SKM-1 treated with dmso at 0.1 percent for 144 hours (cell line): ENCODE measurements around the gene MMEL1.
"Not testable (repeated sequence)": the region's sequence is repeated elsewhere in the genome, so short reads cannot be mapped to it uniquely, and the experiment has no call there.

Source experiments
- DNase-seq: peaks from one replicate; lab custom pipeline; 2025; ENCODE audit not compliant: unreplicated experiment; lab: John Stamatoyannopoulos, UW

The MMEL1 gene

DNA sequence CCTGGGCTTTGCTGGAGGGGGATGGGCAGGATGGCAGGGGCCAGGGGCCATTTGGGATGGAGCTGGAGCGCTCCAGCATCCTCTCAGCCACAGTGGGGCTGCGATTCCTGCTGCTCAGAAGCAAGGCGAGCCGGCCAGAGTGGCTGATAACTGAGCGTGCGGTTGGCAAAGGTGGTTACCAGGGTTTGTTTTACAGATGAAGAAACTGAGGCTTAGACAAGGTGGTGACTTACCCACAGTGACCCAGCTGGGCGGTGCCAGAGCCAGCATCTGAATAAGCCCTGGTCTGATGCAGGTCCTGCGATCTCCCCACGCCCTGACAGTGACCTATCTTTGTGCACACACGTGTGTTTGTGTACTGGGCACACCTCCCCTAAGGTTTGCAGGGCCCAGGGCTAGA, 52.1 kb downstream of the MMEL1 start:
- no peak for DNase-seq

DNA sequence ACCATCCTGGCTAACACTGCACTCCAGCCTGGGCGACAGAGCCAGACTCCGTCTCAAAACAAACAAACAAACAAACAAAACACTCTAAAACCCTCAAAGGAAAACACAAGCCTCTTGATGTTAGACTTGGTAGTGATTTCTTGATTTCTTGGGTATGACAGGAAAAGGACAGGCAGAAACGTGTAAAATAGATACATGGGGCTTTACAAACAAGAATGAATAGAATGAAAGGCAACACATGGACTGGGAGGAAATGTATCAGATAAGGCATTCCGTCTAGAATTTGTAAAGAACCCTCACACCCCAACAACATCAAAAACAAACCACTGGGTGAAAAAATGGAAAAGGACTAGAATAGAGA, 54.1 kb downstream of the MMEL1 start:
- DNase-seq, result no peak

DNA sequence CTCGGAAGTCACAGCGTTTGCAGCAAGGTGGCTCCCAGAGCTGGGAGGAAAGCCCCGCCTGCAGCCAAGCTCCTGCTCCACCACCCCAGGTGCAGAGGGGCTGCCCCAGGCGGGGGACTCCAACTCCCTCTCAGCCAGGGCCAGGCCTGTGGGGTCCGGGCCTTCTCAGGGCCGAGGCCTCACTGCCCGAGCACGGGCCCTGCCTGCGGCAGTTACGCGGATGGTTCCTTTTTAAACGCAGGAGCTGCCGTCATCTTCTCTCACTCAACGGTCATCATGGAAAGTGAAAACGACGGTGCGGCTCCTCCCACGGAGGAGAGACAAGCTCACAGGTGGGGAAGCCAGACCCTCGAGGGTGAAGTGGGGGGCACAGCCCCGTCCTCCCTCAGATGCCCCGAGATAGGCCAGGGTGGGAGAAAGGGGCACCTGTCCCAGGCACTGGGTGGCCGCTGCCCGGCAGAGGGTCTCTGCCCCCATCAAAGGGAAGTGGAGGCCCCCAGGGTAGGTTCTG, 55.2 kb downstream of the MMEL1 start:
- not testable (repeated sequence) for DNase-seq

DNA sequence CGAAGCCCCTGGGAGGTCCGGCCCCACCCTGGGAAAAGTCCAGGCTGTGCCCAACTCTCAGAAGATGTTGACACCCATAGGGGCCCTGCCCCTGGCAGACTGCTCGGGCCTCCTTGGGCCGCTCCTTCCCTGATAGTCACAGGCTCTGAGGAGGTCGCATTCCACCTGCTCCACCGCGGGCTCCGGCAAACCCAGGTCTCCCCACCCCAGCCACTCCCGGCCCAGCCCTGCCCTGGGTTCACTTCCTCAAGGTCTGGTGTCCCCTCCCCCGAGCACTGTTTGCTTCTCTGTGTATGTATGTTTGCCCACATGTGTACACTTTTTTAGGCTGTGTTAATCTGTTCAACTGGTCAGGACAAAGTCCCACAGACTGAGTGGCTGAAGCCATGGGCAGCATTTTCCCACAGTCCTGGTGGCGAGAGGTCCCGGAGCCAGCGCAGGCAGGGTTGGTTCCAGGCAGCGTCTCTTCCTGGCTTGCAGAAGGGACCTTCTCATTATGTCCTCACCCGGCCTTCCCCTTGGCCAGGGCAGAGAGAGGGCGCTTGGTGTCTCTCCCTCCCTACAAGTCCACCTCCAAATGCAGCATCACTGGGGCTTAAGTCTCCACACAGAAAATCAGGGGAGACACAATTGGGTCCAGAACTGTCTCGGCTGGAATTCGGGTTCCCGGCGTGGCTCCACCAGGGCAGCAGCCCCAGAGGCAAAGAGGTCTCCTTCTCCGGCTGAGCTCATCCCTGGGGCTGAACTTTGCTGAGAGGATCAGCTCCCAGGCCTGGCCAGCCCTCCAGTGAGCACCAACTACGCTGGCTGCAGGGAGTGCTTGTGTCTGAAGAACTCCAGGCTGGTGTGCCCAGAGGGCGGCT, 56.8 kb downstream of the MMEL1 start:
- no peak for DNase-seq

DNA sequence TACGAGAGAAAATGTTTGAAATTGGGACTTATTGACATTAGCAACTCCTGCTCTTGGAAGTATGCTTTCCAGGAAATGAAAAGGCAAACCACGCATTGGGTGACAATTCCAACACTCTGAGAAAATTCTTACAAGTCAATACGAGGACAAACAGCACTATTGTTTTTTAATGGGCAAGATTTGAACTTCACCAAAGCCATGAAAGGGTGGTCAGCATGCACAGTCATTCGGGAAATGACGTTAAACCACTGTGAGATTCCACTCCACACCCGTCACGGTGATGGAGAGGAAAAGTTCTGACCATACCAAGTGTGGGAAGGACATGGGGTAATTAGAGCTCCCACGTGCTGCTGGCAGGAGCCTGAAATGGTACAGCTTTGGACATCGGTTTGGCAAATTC, 58.5 kb downstream of the MMEL1 start:
- no peak for DNase-seq

DNA sequence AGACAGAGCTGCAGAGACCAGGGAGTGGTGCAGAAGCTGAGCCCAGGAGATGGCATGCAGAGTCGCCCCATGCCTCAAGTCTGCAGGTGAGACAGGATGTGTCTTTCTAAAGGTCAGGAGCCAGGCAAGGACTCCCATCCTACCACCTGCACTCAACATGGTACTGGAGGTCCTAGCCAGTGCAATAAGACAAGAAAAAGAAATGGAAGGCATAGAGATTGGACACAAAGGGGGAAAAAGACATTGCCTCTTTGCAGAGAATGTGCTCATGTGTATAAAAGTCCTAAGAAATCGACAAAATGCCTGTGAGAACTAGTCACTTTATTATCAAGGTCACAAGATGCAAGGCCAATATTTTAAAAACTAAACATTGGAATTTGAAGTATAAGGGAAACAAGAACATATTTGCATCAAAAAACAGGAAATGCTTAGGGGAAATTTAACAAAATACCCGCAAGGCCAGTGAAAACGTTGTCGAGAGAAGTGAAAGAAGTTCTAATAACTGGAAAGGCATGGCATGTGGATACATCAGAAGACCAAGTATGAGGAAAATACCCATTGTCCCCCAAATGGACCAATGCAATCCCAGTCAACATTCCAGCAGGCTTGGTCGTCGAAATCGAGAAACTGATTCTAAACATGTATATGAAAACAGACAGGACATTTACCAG, 59.4 kb downstream of the MMEL1 start:
- no peak for DNase-seq

DNA sequence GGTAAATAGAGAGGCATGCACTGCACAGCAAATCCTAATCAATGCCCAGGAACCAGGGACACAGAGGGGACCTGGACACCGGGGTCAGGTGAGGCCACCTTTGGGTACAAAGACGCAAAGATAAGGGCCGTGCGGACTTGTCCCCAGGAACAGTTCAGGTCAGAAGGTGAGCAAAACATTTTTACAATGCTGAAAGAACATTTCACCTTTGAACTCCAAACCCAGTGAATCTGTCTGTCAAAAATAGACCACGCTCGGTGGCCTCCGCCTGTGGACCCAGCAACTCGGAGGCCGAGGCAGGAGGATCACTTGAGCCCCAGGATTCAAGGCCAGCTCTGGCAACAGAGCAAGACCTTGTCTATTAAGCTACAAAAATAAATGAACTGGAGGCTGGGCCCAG, 61.5 kb downstream of the MMEL1 start:
- no peak for DNase-seq

DNA sequence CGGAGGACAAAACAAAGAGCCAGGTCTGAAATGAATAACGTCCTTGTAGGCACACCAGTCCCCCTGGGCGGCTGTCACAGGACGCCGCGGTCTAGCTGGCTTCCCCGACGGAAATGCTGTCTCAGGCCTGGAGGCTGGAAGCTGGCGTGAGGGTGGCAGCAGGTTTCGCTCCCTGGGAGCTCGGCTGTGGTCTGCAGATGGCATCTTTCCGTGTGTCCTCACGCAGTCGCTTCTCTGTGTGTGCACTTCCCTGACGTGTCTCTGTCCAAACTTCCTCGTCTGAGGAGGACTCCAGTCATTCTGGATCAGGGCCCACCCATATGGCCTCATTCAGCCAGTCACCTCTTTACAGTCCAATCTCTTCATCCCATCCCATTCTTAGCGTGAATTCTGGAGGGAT, 62.5 kb downstream of the MMEL1 start:
- no peak for DNase-seq

DNA sequence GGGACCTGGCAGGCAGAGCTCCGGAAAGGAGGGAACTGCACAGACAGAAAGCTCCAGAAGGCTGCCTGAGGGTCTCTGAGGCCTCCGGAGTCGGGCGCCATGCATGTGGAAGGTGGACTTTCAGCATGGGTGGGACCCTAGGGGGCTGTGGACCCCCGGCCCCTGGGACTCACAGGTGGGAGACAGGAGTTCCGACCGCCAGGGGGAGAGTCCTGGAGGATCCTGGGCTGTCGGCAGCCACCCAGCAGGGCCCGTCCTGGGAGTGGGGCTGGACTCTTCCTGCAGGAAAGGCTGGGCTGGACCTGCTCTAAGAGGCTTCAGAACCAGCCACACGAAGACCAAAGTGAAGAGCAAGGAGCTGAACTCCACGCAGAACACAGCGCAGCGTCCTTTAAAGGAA, 63.1 kb downstream of the MMEL1 start:
- DNase-seq, result not testable (repeated sequence)

DNA sequence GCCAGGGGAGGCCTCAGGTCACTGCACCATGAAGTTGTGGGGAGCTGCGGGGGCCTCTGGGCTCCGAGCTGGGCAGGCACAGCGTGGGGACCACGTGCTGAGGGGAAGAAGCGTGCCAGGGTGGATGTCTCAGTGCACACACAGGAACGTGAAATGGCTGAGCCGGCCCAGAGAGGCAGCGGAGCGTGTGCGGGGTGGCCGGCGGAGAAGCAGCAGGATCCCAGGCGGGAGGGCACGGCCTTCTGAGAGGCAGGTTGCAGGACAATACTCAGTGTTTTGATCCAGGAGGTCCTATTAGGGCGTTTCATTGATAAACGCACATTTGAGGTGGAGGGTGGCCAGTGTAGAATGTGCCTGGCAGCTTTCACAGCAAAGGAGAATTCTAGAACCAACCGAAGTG, 63.8 kb downstream of the MMEL1 start:
- DNase-seq, result no peak

DNA sequence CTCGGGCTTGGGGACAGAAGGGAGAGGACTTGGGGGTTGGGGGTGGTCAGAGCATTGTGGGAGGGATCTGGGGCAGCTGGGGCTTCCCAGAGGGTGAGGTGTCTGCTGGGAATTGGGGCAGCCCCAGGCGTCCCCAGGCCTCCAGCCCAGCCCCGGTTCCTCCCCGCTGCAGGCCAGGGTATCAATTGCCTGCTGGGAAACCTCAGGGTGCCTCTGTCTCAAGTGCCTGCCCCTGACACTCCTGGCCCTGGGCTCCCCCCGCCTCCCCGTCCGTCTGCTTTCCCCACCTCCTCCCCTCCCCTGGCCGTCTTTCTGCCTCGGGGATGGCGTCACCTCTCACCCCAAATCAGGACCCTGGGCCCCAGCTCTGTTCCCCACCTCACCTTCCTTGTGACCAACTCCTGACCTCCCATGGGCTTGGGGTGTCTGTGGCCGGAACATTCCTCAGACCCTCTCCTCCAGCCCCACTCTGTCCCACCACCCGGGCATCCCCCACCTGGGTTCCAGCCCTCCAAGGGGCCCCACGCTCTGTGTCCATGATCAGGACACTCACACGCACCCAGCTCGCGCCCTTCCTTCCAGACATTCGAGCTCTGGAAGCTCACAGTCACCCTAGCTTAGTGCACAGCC, 64.5 kb downstream of the MMEL1 start:
- DNase-seq, result not testable (repeated sequence)

DNA sequence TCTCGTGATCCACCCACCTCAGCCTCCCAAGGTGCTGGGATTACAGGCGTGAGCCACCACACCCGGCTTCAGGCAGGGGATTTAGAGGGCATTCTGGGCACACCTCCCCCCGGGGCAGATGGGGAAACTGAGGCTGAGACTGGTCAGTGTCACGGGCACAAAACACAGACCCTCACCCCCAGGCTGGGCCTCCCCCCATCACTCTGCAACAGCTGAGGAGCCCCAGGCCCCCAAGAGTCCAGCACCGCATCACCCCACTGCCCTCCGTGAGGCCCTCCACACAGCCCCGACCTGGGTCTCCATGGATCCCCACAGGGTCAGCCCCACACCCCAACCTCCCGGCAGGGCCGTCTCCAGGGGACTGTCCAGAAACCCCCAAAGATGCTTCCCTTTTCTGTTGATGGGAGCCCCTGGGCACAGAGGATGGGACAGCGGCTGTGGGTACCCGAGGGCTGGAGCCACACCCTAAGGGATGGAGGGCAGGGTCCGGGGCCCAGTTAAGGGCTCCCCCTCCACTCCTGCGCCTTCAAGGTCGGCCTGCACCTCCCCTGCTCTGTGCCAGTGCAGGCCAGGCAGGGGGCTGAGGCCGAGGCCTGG, 65.6 kb downstream of the MMEL1 start:
- DNase-seq, result no peak

DNA sequence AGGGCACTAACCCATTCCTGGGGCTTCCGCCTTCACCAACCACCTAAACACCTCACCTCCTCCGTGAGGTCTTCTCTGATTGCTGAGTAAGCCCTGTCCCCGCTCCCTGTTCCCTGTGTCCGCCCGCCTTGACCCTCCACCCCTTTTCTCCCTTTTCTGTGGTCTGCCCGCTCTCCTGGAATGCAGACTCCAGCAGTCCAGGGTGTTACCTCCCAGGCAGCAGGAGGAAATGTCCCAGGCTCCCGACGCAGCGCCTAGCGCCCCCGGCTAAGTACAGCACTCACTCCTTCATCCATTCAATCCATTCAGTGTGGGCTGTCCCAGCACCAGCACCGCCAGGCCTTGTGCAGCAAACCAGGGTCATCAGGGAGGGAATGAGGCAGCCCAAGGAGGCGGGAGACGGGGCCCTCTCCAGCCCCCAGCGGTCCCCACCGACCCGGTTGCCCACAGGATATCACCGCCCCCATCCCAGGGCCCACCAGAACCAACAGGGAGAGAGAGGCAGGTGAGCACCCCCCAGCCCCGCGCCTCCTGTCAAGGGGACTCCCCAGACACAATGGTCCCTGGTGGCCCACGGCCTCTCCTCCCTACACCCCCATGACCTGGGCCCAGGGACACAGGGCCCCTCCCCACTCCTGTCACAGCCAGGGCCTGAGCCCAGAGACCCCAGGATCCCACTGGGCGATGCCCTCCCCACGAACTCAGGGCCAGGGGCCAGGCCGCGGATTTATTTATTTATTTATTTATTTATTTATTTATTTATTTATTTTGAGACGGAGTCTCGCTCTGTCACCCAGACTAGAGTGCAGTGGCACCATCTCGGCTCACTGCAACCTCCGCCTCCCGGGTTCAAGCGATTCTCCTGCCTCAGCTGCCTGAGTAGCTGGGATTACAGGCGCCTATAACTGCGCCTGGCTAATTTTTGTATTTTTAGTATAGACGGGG, 66.4 kb downstream of the MMEL1 start:
- DNase-seq, result no peak

DNA sequence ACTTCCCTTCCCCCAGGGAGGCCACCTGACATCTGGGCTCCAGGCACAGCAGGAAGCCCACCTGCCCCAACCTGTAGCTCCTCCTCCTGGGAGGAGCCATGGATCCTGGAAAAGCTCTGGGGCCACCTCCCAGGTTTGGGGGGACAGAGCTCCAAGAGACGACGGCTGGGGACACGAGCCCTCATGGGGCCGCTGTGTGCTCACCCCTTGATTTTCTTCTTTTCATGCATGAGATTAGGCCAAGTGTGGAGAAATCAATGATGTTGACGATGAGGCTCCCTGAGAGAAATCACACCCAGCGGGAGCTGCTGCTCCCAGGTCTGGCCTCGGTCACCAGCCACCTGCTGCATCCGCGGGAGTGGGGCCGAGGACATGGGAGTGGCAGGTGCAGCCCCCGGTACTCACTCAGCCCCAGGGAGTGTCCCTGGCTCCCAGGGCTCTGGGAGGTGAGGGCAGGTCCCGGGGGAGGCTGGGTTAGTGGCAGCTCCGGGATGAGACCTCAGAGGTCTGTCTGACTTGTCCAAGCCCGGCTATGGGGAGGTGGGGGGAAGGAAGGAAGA, 67.9 kb downstream of the MMEL1 start:
- DNase-seq, result no peak

DNA sequence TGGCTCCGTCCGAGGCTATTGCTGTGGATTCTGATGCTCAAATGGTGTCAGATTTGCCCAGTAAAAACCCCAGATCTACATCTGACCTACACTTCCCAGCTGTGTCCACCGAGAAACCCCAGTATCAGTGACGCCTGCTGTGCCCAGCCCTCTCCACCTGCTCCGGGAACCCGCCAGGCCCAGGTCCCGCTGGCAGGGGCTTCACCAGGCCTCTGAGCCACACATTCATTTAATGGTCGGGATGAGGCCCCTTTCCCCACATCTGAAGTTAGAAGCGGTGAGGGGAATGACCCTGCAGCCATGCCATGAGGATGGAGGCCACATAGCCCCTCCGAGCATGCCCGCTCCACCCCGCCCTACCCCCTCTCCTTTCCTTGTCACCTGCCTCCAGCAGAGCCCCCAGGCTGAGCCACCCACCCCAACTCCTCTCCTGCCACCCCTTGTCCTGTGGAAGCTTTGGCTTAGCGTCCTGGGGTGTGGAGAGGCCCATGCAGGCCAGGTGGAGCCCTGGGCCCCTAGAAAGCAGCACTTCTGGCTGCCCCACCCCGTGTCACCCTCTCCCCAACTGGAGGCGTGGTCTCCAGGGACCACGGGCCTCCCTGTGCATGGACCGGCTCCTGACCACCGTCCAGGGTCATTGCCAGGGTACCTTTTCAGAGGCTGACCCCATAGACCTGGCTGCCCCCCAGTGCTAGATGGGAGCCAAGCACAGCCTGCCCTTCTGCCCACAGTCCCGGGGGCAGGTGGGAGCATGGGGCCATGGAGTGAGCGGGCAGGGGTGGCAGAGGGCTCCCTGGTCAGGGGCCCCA, 68.6 kb downstream of the MMEL1 start:
- DNase-seq, result no peak

DNA sequence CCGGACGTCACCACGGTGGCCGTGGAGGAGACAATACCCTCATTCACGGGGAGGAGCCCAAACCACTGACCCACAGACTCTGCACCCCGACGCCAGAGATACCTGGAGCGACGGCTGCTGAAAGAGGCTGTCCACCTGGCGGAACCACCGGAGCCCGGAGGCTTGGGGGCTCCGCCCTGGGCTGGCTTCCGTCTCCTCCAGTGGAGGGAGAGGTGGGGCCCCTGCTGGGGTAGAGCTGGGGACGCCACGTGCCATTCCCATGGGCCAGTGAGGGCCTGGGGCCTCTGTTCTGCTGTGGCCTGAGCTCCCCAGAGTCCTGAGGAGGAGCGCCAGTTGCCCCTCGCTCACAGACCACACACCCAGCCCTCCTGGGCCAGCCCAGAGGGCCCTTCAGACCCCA, 69.6 kb downstream of the MMEL1 start:
- DNase-seq, result no peak

DNA sequence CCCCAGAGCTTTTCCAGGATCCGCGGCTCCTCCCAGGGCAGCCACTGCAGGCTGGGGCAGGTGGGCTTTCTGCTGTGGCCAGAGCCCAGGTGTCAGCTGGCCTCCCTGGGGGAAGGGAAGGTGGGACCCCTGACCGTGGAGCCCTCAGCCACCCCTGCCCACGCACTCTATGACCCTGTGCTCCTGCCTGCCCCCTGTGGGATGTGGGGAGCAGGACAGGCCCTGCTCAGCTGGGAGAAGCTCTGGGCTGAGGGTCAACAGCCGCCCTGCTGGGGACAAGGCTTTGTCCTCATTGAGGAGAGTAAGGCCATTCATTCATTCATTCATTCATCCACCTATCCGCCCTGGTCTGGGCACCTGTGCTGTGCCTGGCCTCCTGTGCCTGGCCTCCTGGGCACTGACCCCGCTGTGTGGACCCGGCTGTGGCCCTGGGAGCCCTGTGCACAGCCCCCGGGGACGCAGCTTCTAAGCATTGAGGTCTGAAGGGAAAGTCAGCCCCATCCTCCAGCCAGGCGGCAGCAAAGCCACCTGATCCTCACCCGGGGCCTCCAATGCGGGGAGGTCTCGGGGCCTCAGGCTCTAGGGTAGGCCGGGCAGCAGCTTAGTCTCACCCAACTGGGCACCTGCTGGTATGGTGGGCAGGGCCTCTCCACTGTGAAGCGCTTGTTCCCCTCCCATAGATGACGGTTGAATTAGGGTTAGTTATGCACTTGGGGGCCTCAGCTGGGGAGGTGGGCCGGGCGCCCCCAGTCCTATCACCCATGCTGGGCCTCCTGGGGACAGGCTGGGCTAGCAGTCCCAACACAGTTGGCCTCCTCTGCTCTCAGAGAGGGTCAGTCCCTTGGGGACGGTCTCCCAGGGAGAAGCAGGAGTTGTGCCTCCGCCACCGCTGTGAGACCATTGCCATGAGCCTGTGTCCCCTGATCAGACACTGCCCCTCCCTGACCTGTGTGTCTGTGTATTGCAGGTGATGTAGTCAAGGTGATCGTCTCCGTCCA, 70.6 kb downstream of the MMEL1 start:
- no peak for DNase-seq

DNA sequence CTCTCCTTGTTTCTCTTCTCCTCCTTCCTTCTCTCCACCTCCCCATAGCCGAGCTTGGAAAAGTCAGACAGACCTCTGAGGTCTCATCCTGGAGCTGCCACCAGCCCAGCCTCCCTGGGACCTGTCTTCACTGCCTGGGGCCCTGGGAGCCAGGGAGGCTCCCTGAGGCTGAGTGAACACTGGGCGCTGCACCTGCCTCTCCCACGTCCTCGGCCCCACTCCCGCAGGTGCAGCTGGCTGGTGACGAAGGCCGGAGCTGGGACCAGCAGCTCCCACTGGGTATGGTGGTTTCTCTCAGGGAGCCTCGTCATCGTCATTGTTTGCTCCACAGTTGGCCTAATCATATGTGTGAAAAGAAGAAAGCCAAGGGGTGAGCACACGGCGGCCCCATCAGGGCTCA, 71.4 kb downstream of the MMEL1 start:
- DNase-seq, result no peak
